ENCODE results near the gene CES3. TPM values are rescaled to one million over a fixed set of nuclear protein-coding genes. Genes with fewer than 3 reads are reported as not detected.

CES3 gene
- total and polyA plus RNA-seq, 4 donors, result 0.15 to 2.4 (median 1.3) TPM

- intact Hi-C loops (cut with DNase I), result no loop called here
- Histone ChIP-seq H3K36me3 (ENCODE audit: control insufficient read depth in 1 of 2, insufficient read depth in 2 of 2, low read length in 1 of 2) (no peaks in the 10 kb centered on the region), H3K27me3 (ENCODE audit: control insufficient read depth in 1 of 2, insufficient read depth in 2 of 2, low read length in 1 of 2) (no peaks in the 10 kb centered on the region), H3K4me1 (ENCODE audit: control insufficient read depth in 1 of 2, insufficient read depth in 2 of 2, low read length in 2 of 2) (no peaks in the 10 kb centered on the region), H3K4me3 (ENCODE audit: low read length in 2 of 2) (no peak overlapping the region), H3K9me3 (ENCODE audit: control insufficient read depth, low read length) (no peaks in the 10 kb centered on the region), H3K27ac (ENCODE audit: low read depth in 1 of 2, low read length in 2 of 2) (no peak overlapping the region)
- no peak for ATAC-seq (ENCODE audit: low FRiP score)
- no peak for DNase-seq
- WGBS, 2 donors, result 95 to 96% methylated on average over 6 of the region's 6 CpGs
Measured at GRCh38 chr16:66918355-66918754, 42.7 kb upstream of the CES3 start.

GRCh38 chr16:66918803-66919568 is 42.1 kb upstream of the CES3 start, which contains the start of gene CDH16:
Gene CDH16 (minus strand): TSS chr16:66918885. CDS start chr16:66918065, 820 bp downstream.
- ATAC-seq (ENCODE audit: low FRiP score), result no peak
- 75 to 79% methylated on average over 7 of the region's 7 CpGs for WGBS, 2 donors
- no peak for DNase-seq
- H3K4me3 ChIP-seq (ENCODE audit: low read length in 2 of 2), result no peak within 1 kb of the TSS
- H3K27me3 ChIP-seq (ENCODE audit: control insufficient read depth in 1 of 2, insufficient read depth in 2 of 2, low read length in 1 of 2), result no peaks in the 10 kb centered on the region
- no peak within 1 kb of the TSS for H3K27ac ChIP-seq (ENCODE audit: low read depth in 1 of 2, low read length in 2 of 2)
- intact Hi-C loops (cut with DNase I), result no loop called here
- H3K4me1 ChIP-seq (ENCODE audit: control insufficient read depth in 1 of 2, insufficient read depth in 2 of 2, low read length in 2 of 2), result no peaks in the 10 kb centered on the region
- H3K36me3 ChIP-seq (ENCODE audit: control insufficient read depth in 1 of 2, insufficient read depth in 2 of 2, low read length in 1 of 2), result no peaks in the 10 kb centered on the region
- no peaks in the 10 kb centered on the region for H3K9me3 ChIP-seq (ENCODE audit: control insufficient read depth, low read length)

- intact Hi-C loops (cut with DNase I), result no loop called here
- Histone ChIP-seq H3K27me3 (ENCODE audit: control insufficient read depth in 1 of 2, insufficient read depth in 2 of 2, low read length in 1 of 2) (no peaks in the 10 kb centered on the region), H3K4me1 (ENCODE audit: control insufficient read depth in 1 of 2, insufficient read depth in 2 of 2, low read length in 2 of 2) (no peaks in the 10 kb centered on the region), H3K9me3 (ENCODE audit: control insufficient read depth, low read length) (no peaks in the 10 kb centered on the region), H3K4me3 (ENCODE audit: low read length in 2 of 2) (no peak overlapping the region), H3K27ac (ENCODE audit: low read depth in 1 of 2, low read length in 2 of 2) (no peak overlapping the region), H3K36me3 (ENCODE audit: control insufficient read depth in 1 of 2, insufficient read depth in 2 of 2, low read length in 1 of 2) (no peaks in the 10 kb centered on the region)
- WGBS, 2 donors, result 85% methylated on average over 5 of the region's 5 CpGs
- DNase-seq (no peak), ATAC-seq (ENCODE audit: low FRiP score) (no peak)
Measured at GRCh38 chr16:66919569-66920298, 41.3 kb upstream of the CES3 start.

- Histone ChIP-seq H3K36me3 (ENCODE audit: control insufficient read depth in 1 of 2, insufficient read depth in 2 of 2, low read length in 1 of 2) (no peaks in the 10 kb centered on the region), H3K27ac (ENCODE audit: low read depth in 1 of 2, low read length in 2 of 2) (no peak overlapping the region), H3K9me3 (ENCODE audit: control insufficient read depth, low read length) (no peaks in the 10 kb centered on the region), H3K4me1 (ENCODE audit: control insufficient read depth in 1 of 2, insufficient read depth in 2 of 2, low read length in 2 of 2) (no peaks in the 10 kb centered on the region), H3K4me3 (ENCODE audit: low read length in 2 of 2) (no peak overlapping the region), H3K27me3 (ENCODE audit: control insufficient read depth in 1 of 2, insufficient read depth in 2 of 2, low read length in 1 of 2) (no peaks in the 10 kb centered on the region)
- 66 to 86% methylated on average over 2 of the region's 2 CpGs for WGBS, 2 donors
- DNase-seq (no peak), ATAC-seq (ENCODE audit: low FRiP score) (no peak)
- intact Hi-C loops (cut with DNase I), result no loop called here
Measured at GRCh38 chr16:66920299-66920590, 40.8 kb upstream of the CES3 start.

- H3K27ac ChIP-seq (ENCODE audit: low read depth in 1 of 2, low read length in 2 of 2), result no peak overlapping the region
- H3K36me3 ChIP-seq (ENCODE audit: control insufficient read depth in 1 of 2, insufficient read depth in 2 of 2, low read length in 1 of 2), result no peaks in the 10 kb centered on the region
- DNase-seq (no peak), ATAC-seq (ENCODE audit: low FRiP score) (no peak)
- no peaks in the 10 kb centered on the region for H3K9me3 ChIP-seq (ENCODE audit: control insufficient read depth, low read length)
- 85 to 86% methylated on average over 9 of the region's 9 CpGs for WGBS, 2 donors
- no peak overlapping the region for H3K4me3 ChIP-seq (ENCODE audit: low read length in 2 of 2)
- no peaks in the 10 kb centered on the region for H3K27me3 ChIP-seq (ENCODE audit: control insufficient read depth in 1 of 2, insufficient read depth in 2 of 2, low read length in 1 of 2)
- no peaks in the 10 kb centered on the region for H3K4me1 ChIP-seq (ENCODE audit: control insufficient read depth in 1 of 2, insufficient read depth in 2 of 2, low read length in 2 of 2)
- intact Hi-C loops (cut with DNase I), result no loop called here
Measured at GRCh38 chr16:66920924-66921680, 40.0 kb upstream of the CES3 start.

GRCh38 chr16:66921729-66922450 is 39.2 kb upstream of the CES3 start:
- H3K27me3 ChIP-seq (ENCODE audit: control insufficient read depth in 1 of 2, insufficient read depth in 2 of 2, low read length in 1 of 2), result no peaks in the 10 kb centered on the region
- H3K4me3 ChIP-seq (ENCODE audit: low read length in 2 of 2), result no peak overlapping the region
- DNase-seq (no peak), ATAC-seq (ENCODE audit: low FRiP score) (no peak)
- no peaks in the 10 kb centered on the region for H3K9me3 ChIP-seq (ENCODE audit: control insufficient read depth, low read length)
- H3K36me3 ChIP-seq (ENCODE audit: control insufficient read depth in 1 of 2, insufficient read depth in 2 of 2, low read length in 1 of 2), result no peaks in the 10 kb centered on the region
- no peak overlapping the region for H3K27ac ChIP-seq (ENCODE audit: low read depth in 1 of 2, low read length in 2 of 2)
- H3K4me1 ChIP-seq (ENCODE audit: control insufficient read depth in 1 of 2, insufficient read depth in 2 of 2, low read length in 2 of 2), result no peaks in the 10 kb centered on the region
- intact Hi-C loops (cut with DNase I), result no loop called here
- 87 to 89% methylated on average over 42 of the region's 42 CpGs for WGBS, 2 donors

GRCh38 chr16:66923247-66923731 is 37.8 kb upstream of the CES3 start:
- DNase-seq (peak; percentile 79 to 92), ATAC-seq (ENCODE audit: low FRiP score) (peak; percentile 59)
- no peak overlapping the region for H3K4me3 ChIP-seq (ENCODE audit: low read length in 2 of 2)
- H3K9me3 ChIP-seq (ENCODE audit: control insufficient read depth, low read length), result no peaks in the 10 kb centered on the region
- no peaks in the 10 kb centered on the region for H3K36me3 ChIP-seq (ENCODE audit: control insufficient read depth in 1 of 2, insufficient read depth in 2 of 2, low read length in 1 of 2)
- H3K27ac ChIP-seq (ENCODE audit: low read depth in 1 of 2, low read length in 2 of 2), result peak overlapping the region; percentile 62 to 72
- intact Hi-C loops (cut with DNase I), result loop anchor here (1.0 kb wide), 2 partner anchors 20 to 25 kb away; no protein-coding TSS in a partner anchor
- WGBS, 2 donors, result 2 to 5% methylated on average over 18 of the region's 18 CpGs
- no peaks in the 10 kb centered on the region for H3K4me1 ChIP-seq (ENCODE audit: control insufficient read depth in 1 of 2, insufficient read depth in 2 of 2, low read length in 2 of 2)
- H3K27me3 ChIP-seq (ENCODE audit: control insufficient read depth in 1 of 2, insufficient read depth in 2 of 2, low read length in 1 of 2), result no peaks in the 10 kb centered on the region

- ATAC-seq (ENCODE audit: low FRiP score), result no peak
Measured at GRCh38 chr16:66923866-66924265, 37.2 kb upstream of the CES3 start.

More at GRCh38 chr16:66923866-66924265, 37.2 kb upstream of the CES3 start:
- H3K36me3 ChIP-seq (ENCODE audit: control insufficient read depth in 1 of 2, insufficient read depth in 2 of 2, low read length in 1 of 2), result no peaks in the 10 kb centered on the region
- no peaks in the 10 kb centered on the region for H3K4me1 ChIP-seq (ENCODE audit: control insufficient read depth in 1 of 2, insufficient read depth in 2 of 2, low read length in 2 of 2)
- no peak overlapping the region for H3K4me3 ChIP-seq (ENCODE audit: low read length in 2 of 2)
- no peaks in the 10 kb centered on the region for H3K27me3 ChIP-seq (ENCODE audit: control insufficient read depth in 1 of 2, insufficient read depth in 2 of 2, low read length in 1 of 2)
- no peak for DNase-seq
- intact Hi-C loops (cut with DNase I), result loop anchor here (1.0 to 2.0 kb wide), 3 partner anchors 21 to 26 kb away; no protein-coding TSS in a partner anchor
- H3K9me3 ChIP-seq (ENCODE audit: control insufficient read depth, low read length), result no peaks in the 10 kb centered on the region
- peak overlapping the region in 1 of 2 donors; percentile 72 for H3K27ac ChIP-seq (ENCODE audit: low read depth in 1 of 2, low read length in 2 of 2)
- WGBS, 2 donors, result 18 to 36% methylated on average over 3 of the region's 3 CpGs
